ENCODE results near the gene NTRK2.

NTRK2 gene

DNA sequence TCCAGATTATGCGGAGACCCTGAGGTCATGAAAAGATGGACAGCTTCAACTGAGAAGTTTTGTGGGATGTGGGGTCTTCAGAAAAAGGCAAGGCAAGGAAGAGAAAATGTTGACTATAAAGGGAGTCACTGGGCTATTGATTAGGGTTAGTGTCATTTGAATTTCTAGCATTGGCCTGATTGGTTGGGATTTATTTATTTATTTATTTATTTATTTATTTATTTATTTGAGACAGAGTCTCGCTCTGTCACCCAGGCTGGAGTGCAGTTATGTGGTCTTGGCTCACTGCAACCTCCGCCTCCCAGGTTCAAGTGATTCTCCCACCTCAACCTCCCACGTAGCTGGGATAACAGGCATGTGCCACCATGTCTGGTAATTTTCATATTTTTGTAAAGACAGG is 279.7 kb downstream of the NTRK2 start:
- no peak for DNase-seq

DNA sequence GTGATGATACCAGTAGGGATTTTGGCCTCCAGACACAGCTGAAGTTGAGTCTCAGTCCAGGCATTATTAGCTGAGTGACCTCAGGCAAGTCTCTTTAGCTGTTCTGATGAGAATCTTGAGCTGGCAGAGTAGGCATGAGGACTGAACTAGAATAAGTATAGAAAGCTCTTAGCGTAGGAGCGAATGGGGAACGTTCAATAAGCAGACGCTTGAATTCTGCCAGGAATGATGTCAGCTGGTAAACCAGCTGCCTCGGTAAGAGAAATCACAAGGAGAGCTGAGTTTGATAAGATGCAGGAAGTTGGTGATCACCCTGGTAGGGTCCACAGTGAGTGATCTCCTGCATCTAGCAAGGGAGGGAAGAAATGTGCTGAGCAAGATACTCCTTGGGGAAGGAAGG is 280.4 kb downstream of the NTRK2 start:
- no peak for DNase-seq

- no peak for DNase-seq
Observed at GRCh38 chr9:84950879-84951811, 281.6 kb downstream of the NTRK2 start.

- DNase-seq: no peak
Observed at GRCh38 chr9:84953252-84953773, 283.8 kb downstream of the NTRK2 start.

DNA sequence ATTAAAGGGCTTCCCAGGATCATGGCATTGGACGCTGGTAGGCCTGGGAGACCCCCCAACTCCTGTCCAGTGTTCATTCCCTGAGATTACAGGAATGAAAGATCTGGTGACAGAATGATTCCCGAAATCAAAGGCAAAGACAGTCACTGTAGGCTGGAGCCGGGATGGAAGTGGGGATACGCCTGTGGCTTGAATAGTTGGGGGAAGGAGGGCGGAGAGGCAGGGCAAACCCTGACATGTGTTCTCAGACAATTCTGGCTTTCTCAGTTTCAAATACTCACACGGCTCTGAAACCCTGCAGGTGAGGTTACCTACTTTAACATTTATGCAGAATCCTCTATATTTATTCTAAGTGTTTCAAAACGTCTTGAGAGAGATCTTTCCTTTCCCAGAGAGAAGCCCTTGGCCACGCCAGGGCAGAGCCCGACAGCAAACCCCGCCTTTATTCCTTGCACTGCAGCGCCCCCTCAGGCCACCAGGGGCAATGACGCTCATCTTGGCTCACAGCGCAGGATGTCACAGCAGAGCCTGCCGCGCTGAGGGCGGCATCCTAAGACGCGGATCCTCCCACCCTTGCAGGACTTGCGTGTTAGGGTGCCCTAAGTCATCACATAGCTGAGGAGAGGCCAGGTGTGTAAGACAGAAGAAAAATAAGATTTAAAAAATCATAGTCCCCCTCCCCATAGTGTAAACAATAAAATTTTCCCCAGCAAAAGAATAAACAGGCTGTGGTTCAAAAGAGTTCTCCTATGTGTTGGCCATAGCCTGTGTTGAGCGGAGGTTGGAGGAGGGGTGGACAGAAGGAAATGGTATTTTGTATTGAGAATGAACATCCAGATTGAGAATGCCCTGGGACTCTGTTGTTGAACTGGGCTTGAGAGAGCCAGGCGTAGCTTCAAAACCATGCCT is 284.5 kb downstream of the NTRK2 start:
- no peak for DNase-seq

- no peak for DNase-seq
Observed at GRCh38 chr9:84955155-84955554, 285.6 kb downstream of the NTRK2 start.

DNA sequence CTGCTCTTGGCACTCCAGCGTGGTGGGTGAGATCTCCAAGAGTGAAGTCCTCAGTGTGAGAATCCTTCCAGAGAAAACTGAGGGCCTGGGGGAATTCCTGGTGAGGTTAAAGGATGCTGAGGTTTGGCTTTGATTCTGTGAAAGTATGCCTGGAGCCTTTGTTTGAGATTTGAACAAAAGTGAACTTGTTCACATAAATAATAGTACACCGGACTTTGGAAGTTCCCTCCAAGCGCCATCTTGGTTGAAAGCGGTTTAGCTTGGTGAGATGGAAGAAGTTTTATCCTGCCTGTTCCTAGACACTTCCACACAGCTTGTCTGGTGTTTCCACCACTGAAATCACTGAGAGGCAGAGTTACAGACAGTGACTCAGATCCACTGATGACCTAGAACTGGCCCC is 286.4 kb downstream of the NTRK2 start:
- DNase-seq: no peak

- no peak for DNase-seq
Observed at GRCh38 chr9:84959339-84959738, 289.8 kb downstream of the NTRK2 start.

GRCh38 chr9:84966876-84967830 is 297.6 kb downstream of the NTRK2 start:
- no peak for DNase-seq

DNA sequence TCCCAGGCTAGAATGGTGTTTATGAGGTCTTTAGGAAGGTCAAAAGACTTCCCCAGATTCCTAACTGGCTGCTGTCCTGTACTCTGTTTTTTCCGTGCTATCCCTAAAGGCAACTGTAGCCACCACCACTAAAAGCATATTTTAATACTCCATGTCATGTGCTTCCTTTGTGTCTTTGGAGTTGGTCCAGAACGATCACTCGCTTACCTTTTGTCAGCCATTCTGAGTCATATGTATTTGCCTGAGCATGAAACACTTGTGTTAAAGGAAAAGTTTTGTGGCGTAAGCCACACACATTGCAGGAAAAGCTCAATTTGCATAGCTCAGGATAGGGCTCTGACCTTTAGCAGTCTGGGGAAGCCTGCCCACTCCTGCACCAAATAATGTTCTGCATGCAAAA is 299.6 kb downstream of the NTRK2 start:
- DNase-seq: no peak

- DNase-seq: no peak
Observed at GRCh38 chr9:84969736-84970135, 300.2 kb downstream of the NTRK2 start.

DNA sequence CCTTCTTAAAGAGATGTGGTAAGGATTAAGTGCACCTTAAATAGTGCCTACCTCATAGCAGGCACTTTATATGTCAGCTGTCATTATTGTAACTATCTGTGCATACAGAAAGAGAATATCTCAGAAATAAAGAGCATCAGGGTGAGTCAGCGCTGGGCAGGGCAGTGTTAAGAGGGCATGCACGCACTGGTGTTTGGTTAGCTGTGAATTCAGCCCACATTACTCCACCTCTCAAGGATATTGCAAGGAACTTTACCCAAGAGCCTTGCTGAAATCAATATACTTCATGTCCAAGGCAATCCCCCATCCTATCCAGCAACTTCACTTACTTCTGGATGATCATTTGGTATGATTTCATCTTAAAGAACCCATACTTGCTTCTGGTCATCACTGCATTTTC is 300.9 kb downstream of the NTRK2 start:
- no peak for DNase-seq

DNA sequence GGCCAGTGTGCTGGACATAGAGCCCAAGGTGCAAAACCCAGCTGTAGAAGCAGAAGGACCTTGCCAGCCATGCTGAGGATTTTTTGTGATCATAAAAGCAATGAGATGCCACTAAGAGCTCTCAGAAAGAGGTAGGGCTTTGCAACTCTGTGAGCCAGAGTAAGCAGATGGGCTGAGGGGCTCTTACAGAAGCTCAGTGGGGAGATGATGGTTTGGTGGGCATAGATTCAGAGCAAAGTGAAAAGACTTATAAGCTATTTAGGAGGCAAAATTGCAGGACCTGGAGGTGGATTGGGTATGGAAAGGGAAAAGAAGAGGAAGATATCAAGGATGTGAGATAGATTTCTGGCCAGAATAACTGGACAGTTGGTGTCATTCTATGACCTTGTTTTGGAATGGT is 302.0 kb downstream of the NTRK2 start:
- DNase-seq: no peak

DNA sequence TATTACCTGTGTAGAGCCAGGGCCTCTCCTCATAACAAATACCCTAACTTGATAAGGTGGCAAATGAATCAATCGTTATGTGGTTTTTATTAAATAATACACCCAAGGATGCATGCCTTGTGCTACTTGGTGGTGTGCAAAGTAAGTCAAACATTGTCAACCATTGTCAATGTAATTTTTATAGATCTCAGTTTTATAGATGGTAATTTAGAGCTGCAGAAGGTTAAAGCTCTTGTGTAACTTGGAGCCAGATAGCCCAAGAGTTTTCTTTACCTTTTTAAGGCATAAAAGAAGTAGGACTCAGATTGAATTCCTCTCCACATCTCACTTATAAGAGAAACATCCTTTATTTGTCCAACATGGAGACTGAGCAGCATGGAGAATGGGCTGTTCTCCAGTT is 304.7 kb downstream of the NTRK2 start:
- no peak for DNase-seq

DNA sequence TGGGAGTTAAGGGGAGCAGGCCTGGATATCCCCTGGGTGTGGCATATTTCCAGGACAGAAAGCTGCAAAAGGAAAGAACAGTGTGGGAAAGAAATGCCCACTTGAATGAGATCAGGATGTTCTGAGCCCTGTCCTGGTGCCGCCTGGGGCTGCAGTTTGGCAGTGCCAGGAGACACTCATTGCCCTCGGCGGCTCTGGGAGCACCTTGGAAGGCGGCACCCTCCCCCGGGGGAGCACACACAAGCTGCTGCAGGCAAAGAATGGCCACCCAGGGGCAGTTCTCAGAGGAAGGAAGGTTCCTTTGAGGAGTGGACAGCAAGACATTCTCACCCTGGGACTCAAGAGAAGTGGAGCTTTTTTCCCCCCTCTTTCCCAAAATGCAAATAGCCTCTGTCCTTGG is 305.3 kb downstream of the NTRK2 start:
- no peak for DNase-seq

- no peak for DNase-seq
Observed at GRCh38 chr9:84975926-84976325, 306.4 kb downstream of the NTRK2 start.

- no peak for DNase-seq
Observed at GRCh38 chr9:84978661-84979060, 309.1 kb downstream of the NTRK2 start.

GRCh38 chr9:84983749-84984148 is 314.2 kb downstream of the NTRK2 start:
- DNase-seq: no peak

GRCh38 chr9:84988621-84989020 is 319.1 kb downstream of the NTRK2 start:
- DNase-seq: no peak

DNA sequence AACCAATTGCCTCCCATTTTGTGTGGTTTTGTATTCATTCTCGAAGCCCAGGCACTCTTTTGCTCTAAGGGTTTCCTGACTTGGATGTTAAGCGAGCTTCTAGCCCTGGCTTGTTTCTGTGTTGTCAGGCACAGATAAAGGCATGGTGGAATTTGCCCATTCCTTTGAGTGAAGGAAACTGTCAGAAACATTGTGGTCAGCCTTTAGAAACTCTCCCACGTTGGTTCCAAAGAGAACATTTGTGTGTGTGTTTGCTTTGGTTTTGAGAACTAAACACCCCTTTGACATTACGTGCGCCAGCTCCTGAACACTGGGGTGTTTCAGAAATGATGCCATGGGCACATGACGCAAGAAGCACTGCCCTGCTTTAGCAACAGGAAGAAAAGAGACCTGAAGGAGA is 320.9 kb downstream of the NTRK2 start:
- DNase-seq: no peak

GRCh38 chr9:84990850-84991513 is 321.5 kb downstream of the NTRK2 start:
- DNase-seq: no peak

DNA sequence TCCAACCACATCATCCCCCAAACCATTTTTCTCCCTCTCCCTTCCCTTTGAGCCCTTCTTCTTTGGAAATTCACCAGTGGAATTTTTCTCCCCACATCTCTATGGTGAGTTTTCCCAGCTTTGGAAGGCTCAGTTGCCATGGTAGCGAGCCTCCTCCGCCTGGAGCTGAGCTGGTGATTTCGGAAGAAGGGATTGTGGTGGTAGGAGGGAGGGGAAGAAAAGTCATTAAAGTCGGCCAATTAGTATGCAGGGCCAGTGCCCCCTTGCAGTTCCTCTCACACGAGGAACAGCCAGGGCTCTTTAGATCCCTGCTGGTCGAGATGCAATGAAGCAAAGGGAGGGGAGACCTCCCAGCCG is 322.0 kb downstream of the NTRK2 start:
- DNase-seq: no peak

All from effector CD4-positive, alpha-beta T cell (primary cell).